D721Med (cell line): Measurements from ENCODE around the gene SLC6A19.

Experiments
- DNase-seq: peaks from one replicate; pipeline ENCODE4 v3.0.0; 2011; ENCODE audit warnings: low spot score; ENCODE audit not compliant: insufficient read length
- FAIRE-seq: peaks from 2 replicates; lab custom pipeline; 2011; peaks lifted over from hg19 to GRCh38; lab: Jason Lieb, UNC
- TF ChIP-seq, protein P1 (sequence below): IDR thresholded peaks from 2 replicates; pipeline ENCODE4 v1.5.1; 2012; ENCODE audit warnings: mild to moderate bottlenecking, control low read depth; ENCODE audit not compliant: insufficient read depth; ENCODE audit errors: missing control alignments

Gene SLC6A19

GRCh38 chr5:1216211-1216917, 15.0 kb downstream of the SLC6A19 start:
- TF ChIP-seq, protein P1, sequence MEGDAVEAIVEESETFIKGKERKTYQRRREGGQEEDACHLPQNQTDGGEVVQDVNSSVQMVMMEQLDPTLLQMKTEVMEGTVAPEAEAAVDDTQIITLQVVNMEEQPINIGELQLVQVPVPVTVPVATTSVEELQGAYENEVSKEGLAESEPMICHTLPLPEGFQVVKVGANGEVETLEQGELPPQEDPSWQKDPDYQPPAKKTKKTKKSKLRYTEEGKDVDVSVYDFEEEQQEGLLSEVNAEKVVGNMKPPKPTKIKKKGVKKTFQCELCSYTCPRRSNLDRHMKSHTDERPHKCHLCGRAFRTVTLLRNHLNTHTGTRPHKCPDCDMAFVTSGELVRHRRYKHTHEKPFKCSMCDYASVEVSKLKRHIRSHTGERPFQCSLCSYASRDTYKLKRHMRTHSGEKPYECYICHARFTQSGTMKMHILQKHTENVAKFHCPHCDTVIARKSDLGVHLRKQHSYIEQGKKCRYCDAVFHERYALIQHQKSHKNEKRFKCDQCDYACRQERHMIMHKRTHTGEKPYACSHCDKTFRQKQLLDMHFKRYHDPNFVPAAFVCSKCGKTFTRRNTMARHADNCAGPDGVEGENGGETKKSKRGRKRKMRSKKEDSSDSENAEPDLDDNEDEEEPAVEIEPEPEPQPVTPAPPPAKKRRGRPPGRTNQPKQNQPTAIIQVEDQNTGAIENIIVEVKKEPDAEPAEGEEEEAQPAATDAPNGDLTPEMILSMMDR: no peak
- FAIRE-seq: no peak
- no peak for DNase-seq

DNA sequence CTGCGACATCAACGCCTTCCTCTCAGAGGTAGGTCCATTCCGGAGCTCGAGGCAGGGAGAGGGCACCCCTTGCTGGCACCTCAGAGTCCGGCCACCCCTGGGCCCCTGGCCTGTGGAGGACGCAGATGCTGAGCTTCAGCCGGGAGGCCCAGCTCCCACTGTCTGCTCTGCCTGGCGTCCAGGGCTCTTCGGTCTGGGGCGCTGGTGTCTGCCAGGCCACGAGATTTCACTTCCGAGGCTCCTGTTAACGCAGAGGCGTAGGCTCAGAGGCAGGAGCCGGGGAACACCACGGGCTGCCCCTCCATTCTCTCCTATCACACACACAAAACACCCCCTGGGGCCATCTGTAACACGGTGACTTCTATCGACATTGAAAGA, 15.5 kb downstream of the SLC6A19 start:
- no peak for FAIRE-seq
- DNase-seq: no peak
- TF ChIP-seq, protein P1: no peak

DNA sequence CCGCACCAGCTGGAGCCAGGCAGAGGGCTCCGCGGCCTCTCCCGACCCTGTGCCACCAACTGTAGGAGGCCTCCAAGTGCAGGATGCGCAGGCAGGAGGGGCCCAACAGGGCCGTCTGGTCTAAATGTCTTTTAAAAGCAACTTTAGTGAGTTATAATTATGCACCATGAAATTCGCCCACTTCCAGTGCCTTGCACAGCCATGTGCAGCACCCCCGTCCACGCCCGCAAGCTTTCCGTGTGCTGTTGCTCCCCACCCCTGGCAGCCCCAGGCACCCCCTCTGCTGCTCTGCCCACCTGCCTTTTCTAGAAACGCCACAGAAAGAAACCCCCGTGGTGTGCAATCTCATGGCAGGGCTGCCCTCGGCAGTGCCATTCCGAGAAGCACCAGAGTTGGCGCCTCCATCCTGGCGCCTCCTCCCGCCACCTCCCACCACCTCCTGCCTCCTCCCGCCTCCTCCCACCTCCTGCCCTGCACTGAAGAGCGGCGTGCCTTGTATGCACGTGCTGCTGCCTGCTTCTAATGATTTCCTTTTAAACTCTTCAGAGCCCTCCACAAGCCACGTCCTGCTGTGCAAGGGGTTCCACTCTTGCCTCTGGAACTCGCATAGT, 16.3 kb downstream of the SLC6A19 start:
- FAIRE-seq (no peak), DNase-seq (no peak)
- TF ChIP-seq, protein P1: no peak

DNA sequence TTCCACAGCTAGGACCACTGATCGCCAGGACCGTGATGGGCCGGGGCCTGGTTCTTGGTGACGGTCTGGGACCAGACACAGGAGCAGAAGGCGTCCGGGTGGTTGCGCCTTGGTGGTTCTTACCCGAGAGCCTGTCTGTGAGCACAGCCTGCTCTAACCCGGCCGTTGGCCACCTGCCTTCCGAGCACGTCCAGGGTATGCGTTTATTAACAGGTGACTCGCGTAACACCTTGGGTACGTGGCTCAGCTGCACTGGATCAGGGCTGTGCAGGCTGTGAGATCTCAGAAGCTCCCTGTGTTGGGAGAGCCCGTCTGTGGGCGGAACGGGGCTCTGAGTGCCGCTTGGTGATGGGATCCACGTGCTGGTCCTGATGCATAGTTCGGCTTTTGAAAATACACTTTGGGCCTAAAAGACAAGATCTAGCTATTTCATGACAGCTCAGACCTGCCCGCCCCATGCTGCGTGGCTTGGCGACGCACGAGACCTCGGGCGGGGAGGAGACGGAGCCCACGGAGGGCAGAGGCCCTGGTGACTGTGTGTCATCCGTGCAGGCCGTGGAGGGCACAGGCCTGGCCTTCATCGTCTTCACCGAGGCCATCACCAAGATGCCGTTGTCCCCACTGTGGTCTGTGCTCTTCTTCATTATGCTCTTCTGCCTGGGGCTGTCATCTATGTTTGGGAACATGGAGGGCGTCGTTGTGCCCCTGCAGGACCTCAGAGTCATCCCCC, 17.1 kb downstream of the SLC6A19 start:
- FAIRE-seq: no peak
- TF ChIP-seq, protein P1: no peak
- DNase-seq: no peak

DNA sequence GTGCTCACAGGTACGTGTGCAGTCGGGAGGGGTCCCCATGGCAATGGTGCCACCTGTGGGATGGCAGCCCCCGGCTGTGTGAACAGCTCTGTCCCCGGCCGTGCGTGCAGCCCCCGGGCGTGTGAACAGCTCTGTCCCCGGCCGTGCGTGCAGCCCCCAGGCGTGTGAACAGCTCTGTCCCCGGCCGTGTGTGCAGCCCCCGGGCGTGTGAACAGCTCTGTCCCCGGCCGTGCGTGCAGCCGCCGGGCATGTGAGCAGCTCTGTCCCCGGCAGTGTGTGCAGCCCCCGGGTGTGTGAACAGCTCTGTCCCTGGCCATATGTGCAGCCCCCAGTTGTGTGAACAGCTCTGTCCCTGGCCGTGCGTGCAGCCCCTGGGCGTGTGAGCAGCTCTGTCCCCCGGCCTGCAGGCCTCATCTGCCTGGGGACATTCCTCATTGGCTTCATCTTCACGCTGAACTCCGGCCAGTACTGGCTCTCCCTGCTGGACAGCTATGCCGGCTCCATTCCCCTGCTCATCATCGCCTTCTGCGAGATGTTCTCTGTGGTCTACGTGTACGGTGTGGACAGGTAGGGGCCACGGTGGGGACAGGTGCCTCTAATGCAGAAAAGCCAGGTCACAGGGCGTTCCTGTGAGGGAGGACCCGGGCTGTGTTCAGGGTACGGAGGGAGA, 17.8 kb downstream of the SLC6A19 start:
- TF ChIP-seq, protein P1: no peak
- FAIRE-seq (no peak), DNase-seq (no peak)

GRCh38 chr5:1219768-1220100, 18.3 kb downstream of the SLC6A19 start:
- DNase-seq (no peak), FAIRE-seq (no peak)
- TF ChIP-seq, protein P1: no peak
